ENCODE data around the gene TIMM21.

The TIMM21 gene

DNA sequence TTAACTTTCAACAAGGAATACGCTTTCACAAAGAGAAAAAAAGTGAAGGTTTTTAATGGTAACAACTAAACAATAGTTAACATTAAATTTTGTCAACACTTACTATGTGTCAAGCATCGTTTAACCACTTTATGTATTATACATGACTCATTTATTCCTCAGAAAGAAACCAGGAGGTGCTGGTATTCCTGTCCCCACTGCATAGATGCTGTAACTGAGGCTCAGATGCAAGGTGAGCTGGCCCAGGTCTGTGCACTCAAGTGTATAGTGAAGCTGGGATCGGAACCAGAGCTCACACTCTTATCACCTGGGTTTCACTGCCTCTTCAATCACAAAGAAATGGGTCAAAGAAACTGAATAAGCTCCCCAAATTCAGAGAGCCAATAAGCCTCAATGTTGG, 17.2 kb upstream of the TIMM21 start:
- TF ChIP-seq, protein P1, sequence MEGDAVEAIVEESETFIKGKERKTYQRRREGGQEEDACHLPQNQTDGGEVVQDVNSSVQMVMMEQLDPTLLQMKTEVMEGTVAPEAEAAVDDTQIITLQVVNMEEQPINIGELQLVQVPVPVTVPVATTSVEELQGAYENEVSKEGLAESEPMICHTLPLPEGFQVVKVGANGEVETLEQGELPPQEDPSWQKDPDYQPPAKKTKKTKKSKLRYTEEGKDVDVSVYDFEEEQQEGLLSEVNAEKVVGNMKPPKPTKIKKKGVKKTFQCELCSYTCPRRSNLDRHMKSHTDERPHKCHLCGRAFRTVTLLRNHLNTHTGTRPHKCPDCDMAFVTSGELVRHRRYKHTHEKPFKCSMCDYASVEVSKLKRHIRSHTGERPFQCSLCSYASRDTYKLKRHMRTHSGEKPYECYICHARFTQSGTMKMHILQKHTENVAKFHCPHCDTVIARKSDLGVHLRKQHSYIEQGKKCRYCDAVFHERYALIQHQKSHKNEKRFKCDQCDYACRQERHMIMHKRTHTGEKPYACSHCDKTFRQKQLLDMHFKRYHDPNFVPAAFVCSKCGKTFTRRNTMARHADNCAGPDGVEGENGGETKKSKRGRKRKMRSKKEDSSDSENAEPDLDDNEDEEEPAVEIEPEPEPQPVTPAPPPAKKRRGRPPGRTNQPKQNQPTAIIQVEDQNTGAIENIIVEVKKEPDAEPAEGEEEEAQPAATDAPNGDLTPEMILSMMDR (conservative IDR thresholded peaks at IDR 0.05; ENCODE audit: low read depth, low read length) = no peak
- H3K4me3 ChIP-seq (ENCODE audit: low read length) = no peak overlapping the region
- DNase-seq (ENCODE audit: low read depth) = no peak

DNA sequence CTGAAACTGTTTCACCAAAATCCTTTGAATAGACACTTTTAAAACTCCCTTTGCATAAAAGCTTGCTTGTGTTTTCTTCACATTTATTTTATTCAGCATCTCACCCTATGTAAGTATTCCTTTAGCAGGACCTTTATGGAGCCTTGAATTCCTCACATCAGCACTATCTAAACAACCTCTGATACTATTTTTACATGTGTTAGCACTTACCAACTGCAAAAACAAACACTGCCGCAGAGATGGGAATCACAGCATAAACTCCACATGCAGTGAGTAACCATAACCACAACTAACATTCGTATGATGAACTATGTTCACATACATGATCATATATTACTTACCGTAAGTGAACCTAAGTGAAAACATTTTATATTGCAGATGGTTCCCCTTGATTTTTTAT, 16.1 kb upstream of the TIMM21 start:
- TF ChIP-seq, protein P1 (conservative IDR thresholded peaks at IDR 0.05; ENCODE audit: low read depth, low read length) = no peak
- H3K4me3 ChIP-seq (ENCODE audit: low read length) = no peak overlapping the region
- no peak for DNase-seq (ENCODE audit: low read depth)

DNA sequence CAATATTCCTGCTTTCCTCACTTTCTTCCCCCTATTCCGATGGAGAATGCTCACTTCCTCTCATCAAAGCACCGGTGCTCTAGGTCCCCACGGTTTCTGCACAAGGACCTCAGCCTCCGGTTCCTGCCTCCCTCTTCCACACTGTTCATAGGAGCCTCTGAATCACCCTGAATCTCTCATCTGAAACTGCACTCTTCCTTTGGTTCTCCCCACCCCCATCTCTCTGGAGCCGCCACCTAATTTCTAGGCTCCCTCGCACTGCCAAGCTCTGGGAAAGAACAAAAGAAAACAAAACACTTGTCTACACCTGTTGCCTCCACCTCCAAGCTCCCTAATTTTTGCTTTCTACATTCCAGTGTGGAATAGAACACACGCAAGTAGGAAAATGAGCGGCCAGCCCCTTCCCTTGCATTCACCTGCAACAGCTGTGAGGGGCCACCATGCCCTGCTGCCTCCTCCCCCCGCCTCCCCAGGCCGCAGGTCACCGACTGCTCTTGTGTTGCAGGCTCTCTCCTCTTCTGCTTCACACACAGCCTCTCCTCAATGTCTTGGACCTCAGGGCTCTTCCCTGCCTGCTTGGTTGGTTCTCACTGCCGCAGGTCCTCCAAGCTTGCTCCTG, 10.3 kb upstream of the TIMM21 start:
- H3K4me3 ChIP-seq (ENCODE audit: low read length) = no peak overlapping the region
- TF ChIP-seq, protein P1 (conservative IDR thresholded peaks at IDR 0.05; ENCODE audit: low read depth, low read length) = no peak
- DNase-seq (ENCODE audit: low read depth) = no peak

DNA sequence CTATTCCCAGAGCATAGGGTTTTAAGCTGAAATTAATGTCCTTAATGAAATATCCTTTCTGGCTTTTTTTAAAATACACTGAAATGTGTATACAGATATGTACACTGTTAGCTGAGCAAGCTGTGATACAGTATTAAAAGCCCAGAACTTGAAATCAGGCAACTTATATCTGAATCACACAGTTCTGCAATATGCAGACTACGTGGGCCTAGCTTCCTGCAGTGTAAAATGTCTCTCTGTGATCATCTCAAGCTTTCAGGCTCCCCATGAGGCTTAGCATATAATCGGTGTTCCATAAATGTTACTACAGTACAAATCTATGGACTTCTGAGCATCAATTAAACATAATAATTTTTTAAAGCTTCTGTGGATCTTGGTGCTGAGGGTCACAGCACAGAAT, 8.9 kb upstream of the TIMM21 start:
- H3K4me3 ChIP-seq (ENCODE audit: low read length) = no peak overlapping the region
- TF ChIP-seq, protein P1 (conservative IDR thresholded peaks at IDR 0.05; ENCODE audit: low read depth, low read length) = no peak
- DNase-seq (ENCODE audit: low read depth) = no peak

DNA sequence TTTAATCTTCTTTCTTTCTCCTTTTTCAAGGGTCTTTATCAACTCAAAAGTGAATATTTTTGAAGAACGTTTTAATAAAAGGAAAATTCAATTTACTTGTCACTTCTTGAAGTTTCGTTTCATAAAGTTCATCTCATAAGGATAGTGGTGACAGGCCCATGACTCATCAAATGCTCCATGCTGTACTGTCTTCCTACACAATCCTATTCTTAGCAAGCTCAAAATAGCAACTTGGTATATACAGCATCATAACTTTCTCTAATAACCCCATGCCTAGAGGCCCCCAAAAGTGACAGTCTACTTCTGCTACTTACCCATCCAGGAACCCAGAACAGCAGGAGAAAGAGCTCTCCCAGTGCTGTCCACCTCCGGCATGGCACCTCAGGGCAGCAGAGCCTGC, 8.4 kb upstream of the TIMM21 start:
- TF ChIP-seq, protein P1 (conservative IDR thresholded peaks at IDR 0.05; ENCODE audit: low read depth, low read length) = no peak
- no peak overlapping the region for H3K4me3 ChIP-seq (ENCODE audit: low read length)
- no peak for DNase-seq (ENCODE audit: low read depth)

DNA sequence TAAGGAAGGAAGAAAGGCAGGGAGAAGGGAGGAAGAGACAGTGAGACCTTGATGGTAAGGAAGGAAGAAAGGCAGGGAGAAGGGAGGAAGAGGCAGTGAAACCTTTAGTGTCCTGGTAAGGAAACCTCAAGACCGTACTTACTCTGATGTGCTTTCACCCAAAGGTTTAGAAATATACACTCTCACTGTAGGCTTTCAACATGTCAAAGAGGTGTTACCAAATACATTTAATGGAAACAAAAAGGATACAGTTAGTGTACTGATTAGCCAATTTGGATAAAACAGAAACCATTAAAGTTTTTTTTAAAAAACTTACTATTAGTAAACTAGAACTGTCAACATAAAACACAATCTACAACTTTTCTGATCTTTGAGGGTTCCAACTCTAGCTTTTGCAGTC, 7.7 kb upstream of the TIMM21 start:
- no peak for DNase-seq (ENCODE audit: low read depth)
- TF ChIP-seq, protein P1 (conservative IDR thresholded peaks at IDR 0.05; ENCODE audit: low read depth, low read length) = no peak
- H3K4me3 ChIP-seq (ENCODE audit: low read length) = no peak overlapping the region

DNA sequence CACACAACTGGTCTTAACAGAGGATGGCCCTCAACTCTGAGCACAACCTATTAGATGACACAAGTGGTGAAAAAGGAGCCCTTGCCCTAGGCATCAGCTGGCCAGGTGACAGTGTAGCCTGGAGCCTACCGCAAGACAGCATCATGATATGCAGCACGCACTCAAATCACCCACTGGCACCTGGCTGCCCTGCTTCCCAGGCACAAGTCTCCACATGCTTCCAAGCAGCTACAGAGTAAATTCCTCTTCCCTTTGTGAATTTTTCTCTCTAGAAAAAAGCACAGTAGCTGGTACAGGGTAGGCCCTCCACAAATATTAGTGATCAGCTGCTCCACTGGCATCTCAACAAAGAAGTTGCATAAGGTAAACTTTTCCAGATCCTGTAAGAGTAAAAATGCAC, 6.7 kb upstream of the TIMM21 start:
- peak; percentile 23 for DNase-seq (ENCODE audit: low read depth)
- no peak overlapping the region for H3K4me3 ChIP-seq (ENCODE audit: low read length)
- TF ChIP-seq, protein P1 (conservative IDR thresholded peaks at IDR 0.05; ENCODE audit: low read depth, low read length) = no peak
